ENCODE results near the gene DCC. TPM values are rescaled to one million over a fixed set of nuclear protein-coding genes. Genes with fewer than 3 reads are reported as not detected.

Gene DCC
- total and polyA plus RNA-seq, 2 experiments from 2014 or later: 0.27 to 0.38 TPM

- H3K36me3 ChIP-seq: no peaks in the 10 kb centered on the region
- no peak for DNase-seq (ENCODE audit: low read depth in 1 of 2, low spot score in 1 of 2)
- no peaks in the 10 kb centered on the region for H3K4me1 ChIP-seq (ENCODE audit: low read depth)
- H3K4me3 ChIP-seq: no peak overlapping the region
- no peaks in the 10 kb centered on the region for H3K9me3 ChIP-seq (ENCODE audit: low read depth)
- no peak for TF ChIP-seq CTCF (IDR thresholded peaks at IDR 0.05; ENCODE audit: low read depth, low read length)
- no peaks in the 10 kb centered on the region for H3K27me3 ChIP-seq
- H3K27ac ChIP-seq: no peak overlapping the region
Observed at GRCh38 chr18:52577795-52578194, 237.8 kb downstream of the DCC start.

DNA sequence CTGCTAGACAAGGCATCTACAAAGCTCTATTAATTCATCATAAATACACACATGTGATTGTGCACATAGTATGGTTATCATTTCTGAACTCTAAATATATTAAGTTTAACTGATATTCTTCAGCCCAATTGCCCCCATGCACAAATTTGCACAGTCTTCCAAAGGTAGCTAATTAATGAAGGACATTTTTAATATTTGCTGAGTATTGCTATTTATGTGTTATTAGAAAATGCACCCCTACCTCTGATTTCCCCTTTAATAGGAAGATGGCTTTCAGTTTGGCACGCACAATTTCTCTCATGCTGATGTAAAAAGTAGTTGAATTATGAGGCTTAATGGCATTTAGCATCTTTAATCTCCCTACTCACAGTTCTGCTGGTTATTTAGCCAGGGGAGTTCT, 242.1 kb downstream of the DCC start:
- Histone ChIP-seq H3K36me3 (no peaks in the 10 kb centered on the region), H3K27me3 (no peaks in the 10 kb centered on the region), H3K4me3 (no peak overlapping the region), H3K9me3 (ENCODE audit: low read depth) (no peaks in the 10 kb centered on the region), H3K4me1 (ENCODE audit: low read depth) (no peaks in the 10 kb centered on the region), H3K27ac (no peak overlapping the region)
- no peak for TF ChIP-seq CTCF (IDR thresholded peaks at IDR 0.05; ENCODE audit: low read depth, low read length)
- no peak for DNase-seq (ENCODE audit: low read depth in 1 of 2, low spot score in 1 of 2)

GRCh38 chr18:52582516-52582915, 242.5 kb downstream of the DCC start:
- Histone ChIP-seq H3K4me3 (no peak overlapping the region), H3K36me3 (no peaks in the 10 kb centered on the region), H3K4me1 (ENCODE audit: low read depth) (no peaks in the 10 kb centered on the region), H3K27ac (no peak overlapping the region), H3K27me3 (no peaks in the 10 kb centered on the region), H3K9me3 (ENCODE audit: low read depth) (no peaks in the 10 kb centered on the region)
- TF ChIP-seq CTCF (IDR thresholded peaks at IDR 0.05; ENCODE audit: low read depth, low read length): no peak
- DNase-seq (ENCODE audit: low read depth in 1 of 2, low spot score in 1 of 2): no peak

DNA sequence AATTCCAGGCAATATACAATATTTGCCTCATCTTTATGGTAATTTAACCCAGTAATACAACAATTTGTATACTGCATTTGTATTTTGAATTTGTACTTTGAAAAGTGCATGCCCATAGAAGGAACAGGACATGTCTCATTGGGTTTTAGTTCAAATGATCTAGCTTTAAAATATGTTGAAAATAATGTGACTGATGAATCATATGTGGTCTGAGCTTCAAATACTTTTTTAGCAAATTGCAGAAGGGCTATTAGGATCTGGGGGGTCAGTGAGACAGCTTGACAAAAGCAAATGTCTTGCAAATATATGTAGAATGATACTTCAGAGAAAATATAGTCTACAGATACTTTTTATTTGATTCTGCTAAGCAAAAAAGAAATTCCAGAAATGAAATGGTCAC, 248.9 kb downstream of the DCC start:
- H3K36me3 ChIP-seq: no peaks in the 10 kb centered on the region
- no peak overlapping the region for H3K4me3 ChIP-seq
- no peak for TF ChIP-seq CTCF (IDR thresholded peaks at IDR 0.05; ENCODE audit: low read depth, low read length)
- no peaks in the 10 kb centered on the region for H3K4me1 ChIP-seq (ENCODE audit: low read depth)
- H3K27ac ChIP-seq: no peak overlapping the region
- H3K27me3 ChIP-seq: no peaks in the 10 kb centered on the region
- no peak for DNase-seq (ENCODE audit: low read depth in 1 of 2, low spot score in 1 of 2)
- H3K9me3 ChIP-seq (ENCODE audit: low read depth): no peaks in the 10 kb centered on the region

- Histone ChIP-seq H3K36me3 (no peaks in the 10 kb centered on the region), H3K4me1 (ENCODE audit: low read depth) (no peaks in the 10 kb centered on the region), H3K27ac (no peak overlapping the region), H3K4me3 (no peak overlapping the region), H3K9me3 (ENCODE audit: low read depth) (no peaks in the 10 kb centered on the region), H3K27me3 (no peaks in the 10 kb centered on the region)
- no peak for TF ChIP-seq CTCF (IDR thresholded peaks at IDR 0.05; ENCODE audit: low read depth, low read length)
- no peak for DNase-seq (ENCODE audit: low read depth in 1 of 2, low spot score in 1 of 2)
Observed at GRCh38 chr18:52596748-52597435, 256.9 kb downstream of the DCC start.
